Germinal center (tissue), 1 donor: Measurements from ENCODE around the gene MROH7.

Experiments used
- DNase-seq: peaks from one replicate; pipeline ENCODE4 v3.0.0; 2012; ENCODE audit warnings: mixed read lengths, low spot score

Gene MROH7

GRCh38 chr1:54651608-54652007 lies 10.0 kb downstream of the MROH7 start:
- no peak for DNase-seq

DNA sequence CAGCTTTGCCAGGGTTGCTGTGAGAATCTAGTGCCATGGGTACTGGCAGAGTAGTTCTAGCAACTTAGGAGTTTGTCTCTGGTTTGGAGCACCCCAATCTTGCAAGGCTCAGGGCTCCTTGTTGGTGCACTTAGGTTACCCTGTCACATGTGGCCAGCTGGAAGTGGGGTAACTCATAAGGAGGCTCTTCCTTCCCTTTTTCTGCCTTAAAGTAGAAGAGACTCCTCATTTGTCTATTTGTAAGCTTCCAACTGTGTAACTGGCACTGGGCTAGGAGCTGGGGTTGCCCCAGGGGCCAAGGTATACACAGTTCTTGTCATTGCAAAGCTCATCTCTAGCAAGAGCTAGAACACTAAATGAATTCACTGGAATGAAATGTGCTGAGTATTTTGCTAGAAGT lies 10.6 kb downstream of the MROH7 start:
- no peak for DNase-seq

- no peak for DNase-seq
Observed at GRCh38 chr1:54653036-54653435, 11.4 kb downstream of the MROH7 start.

DNA sequence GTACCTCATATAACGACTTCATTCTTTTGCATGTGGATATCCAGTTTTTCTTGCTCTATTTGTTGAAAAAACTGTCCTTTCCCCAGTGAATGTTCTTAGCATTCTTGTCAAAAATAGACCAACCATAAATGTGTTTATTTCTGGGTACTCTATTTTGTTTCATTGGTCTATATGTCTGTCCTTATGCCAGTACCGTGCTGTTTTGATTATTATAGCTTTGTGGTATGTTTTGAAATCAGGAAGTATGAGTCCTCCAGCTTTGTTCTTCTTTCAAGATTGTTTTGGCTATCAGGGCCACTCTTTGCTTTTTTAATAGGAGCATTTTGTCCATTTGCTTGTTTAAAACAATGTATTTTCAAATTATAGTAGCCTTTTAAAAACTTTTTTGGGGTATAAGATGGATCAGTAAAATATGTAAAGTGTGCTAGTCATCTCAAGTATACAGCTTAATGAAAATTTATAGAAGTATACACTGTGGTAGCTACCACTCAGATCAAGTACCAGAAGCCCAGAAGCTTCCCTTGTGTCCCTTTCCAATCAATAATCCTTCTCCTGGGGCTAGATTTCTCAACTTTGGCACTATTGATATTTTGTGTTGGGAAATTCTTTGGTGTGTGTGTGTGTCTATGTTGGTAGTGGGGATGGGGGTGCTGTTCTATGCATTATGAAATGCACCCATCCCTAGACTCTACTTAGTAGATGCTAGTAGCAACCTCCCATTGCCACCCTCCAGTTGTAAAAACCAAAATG lies 16.8 kb downstream of the MROH7 start:
- DNase-seq = no peak

DNA sequence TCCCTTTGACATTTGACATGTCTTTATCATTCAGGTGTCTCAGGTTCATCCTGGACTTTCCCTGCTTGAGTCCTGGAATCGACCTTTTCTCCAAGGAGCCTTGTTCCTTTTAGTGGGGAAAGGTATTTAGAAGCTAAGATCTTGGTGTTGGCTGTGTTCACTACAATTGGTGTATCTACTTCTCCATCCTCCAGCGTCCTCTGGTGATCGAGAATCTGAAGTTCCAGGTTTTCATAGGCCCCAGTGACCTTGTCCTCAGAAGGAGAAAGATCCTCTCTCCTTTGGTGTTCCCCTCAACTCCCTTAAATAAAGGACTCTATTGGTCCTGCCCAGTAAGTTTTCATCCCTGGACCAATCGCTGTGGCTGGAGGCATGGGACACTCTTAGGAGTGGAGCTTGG lies 22.1 kb downstream of the MROH7 start:
- no peak for DNase-seq

GRCh38 chr1:54664364-54664763 lies 22.8 kb downstream of the MROH7 start:
- no peak for DNase-seq

GRCh38 chr1:54665852-54666251 lies 24.3 kb downstream of the MROH7 start:
- DNase-seq = no peak

DNA sequence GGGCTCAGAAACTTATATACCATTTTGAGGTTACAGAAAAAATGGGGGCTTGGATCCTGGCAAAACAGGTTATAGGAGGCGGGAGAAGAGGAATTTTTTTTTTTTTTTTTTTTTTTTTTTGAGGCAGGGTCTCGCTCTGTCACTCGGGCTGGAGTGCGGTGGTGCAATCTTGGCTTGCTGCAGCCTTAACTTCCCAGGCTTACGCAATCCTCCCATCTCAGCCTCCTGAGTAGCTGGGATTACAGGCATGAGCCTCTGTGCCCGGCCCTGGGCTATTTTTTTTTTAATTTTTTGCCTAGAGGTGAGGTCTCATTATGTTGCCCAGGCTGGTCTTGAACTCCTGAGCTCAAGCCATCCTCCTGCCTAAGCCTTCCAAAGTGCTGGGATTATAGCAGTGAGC lies 24.7 kb downstream of the MROH7 start:
- DNase-seq = no peak

DNA sequence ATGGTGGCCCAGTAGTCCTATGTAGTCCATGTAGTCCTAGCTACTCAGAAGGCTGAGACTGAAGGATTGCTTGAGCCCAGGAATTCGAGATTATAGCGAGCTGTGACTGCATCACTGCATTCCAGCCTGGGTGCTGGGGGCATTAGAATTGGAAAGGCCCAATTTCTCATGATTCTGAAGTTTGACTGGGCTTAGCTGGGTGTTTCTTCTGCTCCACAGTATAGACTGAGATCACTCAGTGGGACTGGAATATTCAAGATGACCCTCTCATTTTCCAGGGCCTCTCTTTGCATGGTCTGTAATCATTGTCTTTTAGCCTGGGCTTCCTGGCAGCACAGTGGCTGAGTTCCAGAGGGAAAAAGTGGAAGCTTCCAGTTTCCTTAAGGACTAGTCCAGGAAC lies 26.2 kb downstream of the MROH7 start:
- DNase-seq = no peak

DNA sequence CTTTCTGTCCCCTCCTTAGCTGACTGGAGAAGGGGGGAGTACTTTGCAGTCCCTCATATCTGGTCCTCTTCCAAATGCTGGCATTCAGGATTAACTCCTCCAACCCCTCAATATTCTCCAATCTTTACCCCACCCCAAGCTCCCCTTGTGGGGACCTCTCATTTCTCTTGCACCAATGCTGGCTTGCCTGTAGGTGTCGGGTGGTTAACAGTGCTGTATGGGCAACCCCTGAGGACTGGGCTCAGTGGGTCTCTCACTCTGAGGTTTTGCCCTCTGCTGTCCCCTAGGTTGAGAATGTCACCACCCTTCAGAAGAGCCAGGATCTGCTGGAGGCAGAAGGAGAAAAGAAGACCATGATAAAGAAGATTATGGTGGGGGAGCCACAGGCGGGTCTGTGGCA lies 27.0 kb downstream of the MROH7 start:
- no peak for DNase-seq

GRCh38 chr1:54671985-54672608 lies 30.5 kb downstream of the MROH7 start:
- peak; percentile 53 for DNase-seq

- DNase-seq = no peak
Observed at GRCh38 chr1:54678776-54679643, 37.4 kb downstream of the MROH7 start.

- DNase-seq = no peak
Observed at GRCh38 chr1:54679706-54680105, 38.1 kb downstream of the MROH7 start.

DNA sequence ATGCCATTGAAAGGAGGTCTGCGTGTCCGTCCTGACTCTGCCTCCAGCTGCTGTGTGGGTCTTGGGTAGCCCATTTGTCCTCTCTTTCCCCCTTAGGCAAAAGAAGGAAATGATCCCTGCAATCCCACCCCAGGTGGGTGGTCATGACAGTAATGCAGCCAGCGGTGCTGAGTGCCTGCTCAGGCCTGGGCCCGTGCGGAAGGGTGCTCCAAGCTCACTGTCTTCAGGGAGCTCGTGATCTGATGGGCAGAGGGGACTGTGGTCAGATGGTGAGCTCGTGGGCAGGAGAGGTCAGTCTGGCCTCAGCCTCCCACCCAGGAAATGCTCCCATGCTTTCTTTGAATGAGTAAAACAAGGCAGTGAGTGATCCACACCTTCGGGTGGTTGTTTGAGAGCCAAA lies 38.8 kb downstream of the MROH7 start:
- no peak for DNase-seq

DNA sequence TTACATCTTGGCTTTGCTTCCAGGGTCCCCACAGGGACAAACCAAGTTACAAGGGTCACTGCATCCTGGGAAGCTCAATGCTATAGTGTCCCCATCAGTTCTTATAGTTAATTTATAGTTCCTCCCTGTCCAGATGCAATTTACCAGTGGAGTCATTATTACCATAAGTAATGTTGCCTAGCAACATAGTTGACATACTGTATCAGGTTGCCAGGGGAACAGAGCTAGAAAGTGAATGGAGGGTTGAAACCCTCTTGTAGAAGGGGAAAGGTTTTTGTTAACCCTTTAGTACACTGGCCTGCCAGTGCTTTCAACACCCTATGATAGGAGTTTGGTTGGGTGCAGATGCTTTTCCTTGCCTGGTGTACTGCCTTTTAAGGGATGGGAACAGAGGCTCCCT lies 39.8 kb downstream of the MROH7 start:
- no peak for DNase-seq

GRCh38 chr1:54683453-54683852 lies 41.9 kb downstream of the MROH7 start:
- DNase-seq = no peak

DNA sequence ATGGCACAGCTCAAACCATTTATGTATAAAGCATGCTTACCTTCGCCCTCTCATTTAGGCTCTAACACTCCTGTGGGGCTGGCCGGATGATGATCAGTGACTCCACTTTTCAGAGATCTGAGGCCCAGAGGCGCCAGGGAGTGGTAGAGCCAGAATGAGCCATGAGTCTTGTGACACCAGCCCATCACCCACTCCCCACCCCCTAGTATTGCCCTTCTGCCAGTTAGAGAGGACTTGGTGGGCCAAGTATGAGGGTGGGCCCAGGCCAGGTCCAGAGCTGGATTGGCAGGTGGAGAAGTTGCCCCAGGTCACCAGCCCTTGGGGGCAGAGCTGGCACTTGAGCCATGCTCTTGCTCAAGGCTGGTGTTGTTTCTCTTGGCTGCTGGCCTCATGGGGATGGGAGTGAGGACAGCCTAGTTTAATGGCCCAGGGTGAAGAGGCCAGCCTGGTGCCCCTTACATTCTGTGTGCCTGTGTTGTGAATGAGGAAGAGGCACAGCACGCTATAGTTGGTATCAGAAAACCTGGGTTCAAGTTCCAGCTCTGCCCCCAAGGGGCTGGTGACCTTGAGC lies 43.8 kb downstream of the MROH7 start:
- no peak for DNase-seq

- no peak for DNase-seq
Observed at GRCh38 chr1:54686155-54686554, 44.6 kb downstream of the MROH7 start.

GRCh38 chr1:54694771-54695170 lies 53.2 kb downstream of the MROH7 start:
- DNase-seq = no peak

GRCh38 chr1:54695221-54695620 lies 53.6 kb downstream of the MROH7 start:
- no peak for DNase-seq

GRCh38 chr1:54695764-54696163 lies 54.2 kb downstream of the MROH7 start:
- no peak for DNase-seq

DNA sequence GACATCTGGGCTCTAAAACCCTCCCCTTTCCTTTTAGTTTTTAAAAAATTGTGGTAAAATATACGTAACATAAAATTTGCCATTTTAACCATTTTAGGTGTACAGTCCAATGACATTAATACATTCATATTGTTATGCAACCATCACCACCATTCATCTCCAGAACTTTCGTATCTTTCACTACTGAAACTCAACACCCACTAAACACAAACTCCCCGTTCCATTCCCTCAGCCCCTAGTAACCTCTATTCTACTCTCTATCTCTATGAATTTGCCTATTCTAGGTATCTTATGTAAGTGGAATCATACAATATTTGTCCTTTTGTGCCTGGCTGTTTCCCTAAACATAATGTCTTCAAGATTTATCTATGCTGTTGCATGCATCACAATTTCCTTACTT lies 54.7 kb downstream of the MROH7 start:
- no peak for DNase-seq

GRCh38 chr1:54697896-54698295 lies 56.3 kb downstream of the MROH7 start:
- no peak for DNase-seq
